HG03460 (cell line): ENCODE results near the gene TRAPPC13.
"Not testable (repeated sequence)": the region's sequence is repeated elsewhere in the genome, so short reads cannot be mapped to it uniquely, and the experiment has no call there.

Experiments
- ATAC-seq: cut with Tn5 transposase; IDR thresholded peaks from one replicate; pipeline ENCODE4 v1.9.1; 2021; ENCODE audit not compliant: unreplicated experiment

TRAPPC13 gene, protein sequence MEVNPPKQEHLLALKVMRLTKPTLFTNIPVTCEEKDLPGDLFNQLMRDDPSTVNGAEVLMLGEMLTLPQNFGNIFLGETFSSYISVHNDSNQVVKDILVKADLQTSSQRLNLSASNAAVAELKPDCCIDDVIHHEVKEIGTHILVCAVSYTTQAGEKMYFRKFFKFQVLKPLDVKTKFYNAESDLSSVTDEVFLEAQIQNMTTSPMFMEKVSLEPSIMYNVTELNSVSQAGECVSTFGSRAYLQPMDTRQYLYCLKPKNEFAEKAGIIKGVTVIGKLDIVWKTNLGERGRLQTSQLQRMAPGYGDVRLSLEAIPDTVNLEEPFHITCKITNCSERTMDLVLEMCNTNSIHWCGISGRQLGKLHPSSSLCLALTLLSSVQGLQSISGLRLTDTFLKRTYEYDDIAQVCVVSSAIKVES

DNA sequence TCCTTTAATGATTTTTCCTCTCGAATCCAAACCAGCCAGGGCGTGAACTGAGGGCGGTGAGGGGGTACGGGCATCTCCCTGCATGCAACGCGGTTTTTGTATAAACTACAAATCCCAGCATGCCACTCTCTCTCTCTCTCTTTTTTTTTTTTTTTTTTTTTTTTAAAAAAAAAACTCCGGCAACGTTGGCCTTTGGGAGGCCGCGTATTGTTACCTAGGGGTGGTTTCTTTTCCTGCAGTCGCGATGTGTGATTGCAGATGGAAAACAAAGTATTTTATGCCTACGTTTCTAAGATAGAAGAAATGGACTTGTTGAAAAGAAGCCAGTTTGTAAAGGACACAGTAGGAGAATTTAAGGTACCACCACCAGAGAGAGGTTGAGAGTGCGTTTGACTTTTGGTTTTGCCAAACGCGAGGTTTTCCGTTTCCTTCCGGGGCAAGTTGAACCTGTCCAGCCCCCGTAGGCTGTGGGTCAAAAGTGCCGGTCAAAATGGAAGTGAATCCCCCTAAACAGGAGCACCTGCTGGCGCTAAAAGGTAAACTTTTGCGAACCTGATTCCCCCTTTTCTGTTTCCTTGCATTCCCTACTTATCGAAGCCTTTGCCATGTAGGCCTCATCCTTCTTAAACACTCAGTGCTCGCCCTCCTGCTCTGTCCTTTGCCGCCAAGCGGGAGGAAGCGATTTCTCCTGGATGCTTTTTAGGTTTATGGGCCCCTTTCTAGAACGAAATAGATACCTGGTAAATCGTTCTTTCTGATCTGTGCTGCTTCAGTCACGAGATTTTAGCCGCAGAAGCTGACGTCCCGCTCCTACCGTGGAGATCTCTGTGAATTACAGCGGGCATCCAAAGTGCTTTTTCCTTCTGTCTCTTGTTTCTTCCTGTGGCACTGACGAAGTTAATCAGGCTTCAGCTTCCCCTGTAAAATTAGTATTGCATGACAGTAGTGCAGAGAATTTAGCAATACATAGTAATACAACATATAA lies at the start of gene TRAPPC13, which contains the start of gene SHLD3:
TSS of gene TRAPPC13 (plus strand) at position 457 of the 985 bp plus-strand sequence. CDS start at position 491, 34 bp downstream.
TSS of gene SHLD3 (plus strand) at position 457 of the 985 bp plus-strand sequence. CDS start 4,561 bp downstream, outside the sequence.
- peak; percentile 73 for ATAC-seq

DNA sequence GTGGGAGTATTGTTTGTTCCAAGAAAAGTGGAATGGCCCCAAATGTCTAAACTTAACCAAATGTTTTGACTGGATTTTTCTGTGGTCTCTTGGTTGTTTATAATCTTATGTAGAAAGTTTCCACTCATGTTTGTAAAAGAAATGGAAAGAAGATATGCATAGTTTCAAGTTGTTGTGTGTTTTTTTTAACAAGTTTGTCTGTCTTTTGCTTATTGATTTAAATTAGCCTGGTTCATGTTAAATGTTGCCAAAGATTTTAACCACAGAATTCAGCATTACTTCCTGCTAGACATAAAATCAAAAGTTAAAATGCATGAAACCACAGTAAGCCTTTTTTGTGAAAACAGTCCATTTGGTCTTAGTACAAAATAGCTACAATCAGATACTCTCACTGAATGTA lies 47.7 kb upstream of the TRAPPC13 start:
- no peak for ATAC-seq

DNA sequence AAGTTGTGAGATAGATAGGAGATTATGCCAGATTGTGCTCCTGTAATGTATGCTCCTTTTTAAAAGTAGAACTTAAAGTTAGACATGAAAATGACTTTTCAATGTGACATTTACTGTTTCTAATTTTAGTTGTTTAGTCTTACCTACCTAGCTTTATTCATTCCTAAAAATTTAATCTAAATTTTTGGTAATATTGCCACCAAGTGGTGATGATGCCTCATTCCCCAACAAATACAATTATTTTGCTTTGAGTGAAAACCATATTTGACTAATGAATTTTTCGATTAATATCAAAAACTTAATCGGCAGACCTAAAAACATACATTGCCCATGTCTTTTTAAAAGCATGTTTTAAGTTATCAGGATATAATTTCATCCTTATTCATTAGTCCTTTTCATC lies 36.1 kb upstream of the TRAPPC13 start:
- no peak for ATAC-seq

DNA sequence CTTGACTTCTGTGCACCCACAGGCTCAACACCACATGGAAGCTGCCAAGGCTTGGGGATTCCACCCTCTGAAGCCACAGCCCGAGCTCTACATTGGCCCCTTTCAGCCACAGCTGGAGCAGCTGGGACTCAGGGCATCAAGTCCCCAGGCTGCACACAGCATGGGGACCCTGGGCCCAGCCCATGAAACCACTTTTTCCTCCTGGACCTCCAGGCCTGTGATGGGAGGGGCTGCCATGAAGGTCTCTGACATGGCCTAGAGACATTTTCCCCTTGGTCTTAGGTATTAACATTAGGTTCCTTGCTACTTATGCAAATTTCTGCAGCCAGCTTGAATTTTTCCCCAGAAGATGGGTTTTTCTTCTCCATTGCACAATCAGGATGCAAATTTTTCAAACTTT lies 23.1 kb upstream of the TRAPPC13 start:
- ATAC-seq: not testable (repeated sequence)

DNA sequence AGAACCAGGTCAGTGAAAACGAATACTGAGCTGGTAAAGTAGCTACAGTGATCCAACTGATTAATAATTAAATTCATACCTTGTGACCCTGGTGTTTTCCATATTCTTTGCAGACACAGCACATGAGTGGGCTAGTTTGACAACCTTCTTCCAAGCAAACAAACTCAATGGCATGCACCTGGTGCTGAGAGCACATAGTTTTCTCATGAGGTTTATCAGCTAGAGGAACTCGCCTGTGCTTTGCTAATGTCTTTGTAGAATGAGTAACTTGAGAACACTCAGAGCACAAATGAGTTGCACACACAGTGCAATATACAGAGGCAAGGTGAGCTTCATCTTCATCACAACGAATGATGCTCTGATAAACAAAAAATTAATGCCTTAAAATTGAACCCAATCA lies 13.3 kb upstream of the TRAPPC13 start:
- no peak for ATAC-seq

DNA sequence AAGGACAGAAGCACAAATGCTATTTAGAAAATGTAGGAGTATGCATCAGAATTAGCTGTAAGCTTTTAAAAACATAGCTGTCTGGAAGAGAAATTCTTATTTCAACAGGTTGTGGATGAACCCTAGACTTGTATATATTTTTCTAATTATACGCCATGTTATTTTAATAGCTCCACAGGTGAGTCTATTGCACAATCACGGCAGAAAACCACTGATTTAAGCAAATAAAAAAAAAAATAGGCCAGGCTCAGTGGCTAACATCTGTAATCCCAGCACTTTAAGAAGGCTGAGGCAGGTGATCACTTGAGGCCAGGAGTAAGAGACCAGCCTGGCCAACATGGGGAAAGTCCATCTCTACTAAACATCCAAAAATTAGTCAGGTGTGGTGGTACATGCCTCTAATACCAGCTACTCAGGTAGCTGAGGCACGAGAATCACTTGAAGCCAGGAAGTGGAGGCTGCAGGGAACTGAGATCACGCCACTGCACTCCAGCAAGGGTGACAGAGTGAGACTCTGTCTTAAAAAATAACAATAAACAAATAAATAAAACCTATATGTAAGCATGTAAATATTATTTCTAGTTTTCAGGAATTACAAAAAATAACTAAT lies 12.4 kb upstream of the TRAPPC13 start:
- no peak for ATAC-seq

DNA sequence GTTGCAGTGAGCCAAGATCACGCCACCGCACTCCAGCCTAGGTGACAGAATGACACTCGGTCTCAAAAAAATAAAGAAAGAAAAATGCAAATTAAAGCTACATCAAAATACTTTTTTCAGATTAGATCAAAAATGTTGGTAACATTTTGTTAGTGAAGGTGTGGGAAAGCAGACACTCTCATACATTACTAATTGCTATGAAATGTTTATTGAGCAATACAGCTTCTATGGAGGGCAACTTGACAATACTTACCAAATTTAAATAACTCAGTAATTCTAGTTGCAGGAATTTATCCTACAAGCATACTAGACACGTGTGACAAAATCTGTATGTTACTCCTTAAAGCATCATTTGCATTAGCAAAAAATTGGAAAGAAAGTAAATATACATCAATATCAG lies 4.8 kb upstream of the TRAPPC13 start:
- ATAC-seq: no peak

DNA sequence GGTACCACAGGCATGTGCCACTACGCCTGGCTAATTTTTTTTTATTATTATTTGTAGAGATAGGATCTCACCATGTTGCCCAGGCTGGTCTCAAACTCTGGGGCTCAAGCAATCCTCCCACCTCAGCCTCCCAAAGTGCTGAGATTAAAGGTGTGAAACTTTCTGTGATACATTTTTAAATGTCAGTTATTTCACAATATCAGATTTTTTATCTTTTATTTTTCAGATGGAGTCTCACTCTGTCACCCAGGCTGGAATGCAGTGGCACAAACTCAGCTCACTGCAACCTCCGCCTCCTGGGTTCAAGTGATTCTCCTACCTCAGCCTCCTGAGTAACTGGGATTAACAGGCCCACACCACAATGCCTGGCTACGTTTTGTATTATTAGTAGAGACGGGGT lies 2.9 kb upstream of the TRAPPC13 start:
- ATAC-seq: not testable (repeated sequence)

DNA sequence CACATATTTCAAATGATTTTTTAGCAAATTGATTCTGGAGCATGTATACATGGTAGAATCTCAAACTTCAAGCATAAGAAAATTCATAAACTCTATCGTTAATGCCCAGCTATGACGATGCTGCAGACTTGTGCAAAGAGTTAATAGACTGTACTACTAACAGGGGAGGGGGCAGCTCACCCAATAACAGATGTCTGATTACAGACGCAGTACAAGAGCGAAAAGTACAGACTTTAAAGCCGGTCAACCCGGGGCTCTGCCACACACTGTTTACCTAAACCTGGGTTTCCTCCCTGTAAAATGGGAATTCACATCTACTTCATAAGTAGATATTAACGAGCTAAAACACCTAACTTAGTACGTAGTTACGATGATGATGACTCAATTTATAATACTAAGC lies 1.3 kb upstream of the TRAPPC13 start:
- ATAC-seq: no peak

DNA sequence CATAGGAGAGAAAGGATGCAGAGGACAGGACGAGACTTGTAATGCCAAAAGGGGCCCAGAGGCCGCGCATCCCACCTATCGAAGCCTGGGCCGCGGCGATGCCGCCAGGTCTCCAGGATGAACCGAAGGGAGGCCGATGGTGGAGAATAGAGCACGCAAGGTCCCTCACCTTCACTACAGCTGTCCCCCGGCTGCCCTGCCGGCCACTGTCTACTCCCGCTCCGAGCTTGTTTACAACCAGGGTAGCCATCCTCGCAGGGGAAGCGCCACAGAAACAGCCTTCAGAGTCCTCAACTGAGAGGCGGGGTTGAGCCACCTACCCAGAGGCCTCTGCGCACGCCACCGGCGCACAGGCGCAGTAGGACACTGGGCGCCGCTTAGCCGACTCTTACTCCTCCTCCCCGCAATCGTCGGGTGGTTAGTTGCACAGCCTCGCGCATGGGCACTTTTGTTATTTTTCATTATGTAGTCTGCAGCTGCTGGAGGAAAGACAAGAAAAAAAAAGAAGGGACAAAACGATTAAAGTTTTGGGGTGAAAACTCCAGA lies 729 bp upstream of the TRAPPC13 start, which contains the start of gene TRIM23:
TSS of gene TRIM23 (minus strand) at position 309 of the 546 bp plus-strand sequence. CDS start at position 250, 59 bp downstream.
- ATAC-seq: peak; percentile 95

DNA sequence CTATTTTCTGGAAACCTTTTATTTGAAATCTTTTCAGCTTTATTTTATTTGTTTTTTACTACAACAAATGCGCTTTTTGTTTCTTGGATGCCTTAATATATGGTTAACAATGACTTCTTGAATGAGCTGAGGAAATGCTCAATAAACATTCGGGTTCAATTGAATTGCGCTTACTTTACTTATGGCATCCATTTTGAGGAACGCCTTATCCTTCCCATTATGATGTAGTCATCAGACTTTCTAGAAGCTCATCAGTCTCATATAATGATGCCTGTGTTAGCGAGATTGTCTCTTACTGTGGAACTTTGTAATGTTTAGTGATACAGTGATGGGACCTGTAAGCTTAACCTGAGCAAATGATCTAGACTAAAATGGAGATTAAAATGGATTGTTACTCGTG lies 916 bp downstream of the TRAPPC13 start:
- no peak for ATAC-seq

DNA sequence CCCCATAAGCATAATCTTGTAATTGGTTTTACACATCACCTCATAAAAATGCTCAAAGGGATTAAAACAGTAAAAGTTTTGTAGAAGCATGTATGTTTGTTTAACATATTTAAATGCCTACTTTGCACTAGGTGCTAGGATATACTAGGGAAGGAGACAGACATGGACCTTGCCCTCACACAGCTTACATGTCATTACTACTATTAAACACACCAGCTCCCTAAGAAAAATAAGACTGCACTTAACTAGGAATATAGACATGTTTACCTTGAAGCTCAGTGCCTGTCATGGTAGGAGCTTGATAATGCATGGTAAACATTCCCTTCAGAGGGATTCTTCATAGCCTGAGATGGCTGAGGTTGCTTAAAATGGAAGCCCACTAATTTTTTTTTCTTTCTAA lies 6.2 kb downstream of the TRAPPC13 start:
- ATAC-seq: no peak

DNA sequence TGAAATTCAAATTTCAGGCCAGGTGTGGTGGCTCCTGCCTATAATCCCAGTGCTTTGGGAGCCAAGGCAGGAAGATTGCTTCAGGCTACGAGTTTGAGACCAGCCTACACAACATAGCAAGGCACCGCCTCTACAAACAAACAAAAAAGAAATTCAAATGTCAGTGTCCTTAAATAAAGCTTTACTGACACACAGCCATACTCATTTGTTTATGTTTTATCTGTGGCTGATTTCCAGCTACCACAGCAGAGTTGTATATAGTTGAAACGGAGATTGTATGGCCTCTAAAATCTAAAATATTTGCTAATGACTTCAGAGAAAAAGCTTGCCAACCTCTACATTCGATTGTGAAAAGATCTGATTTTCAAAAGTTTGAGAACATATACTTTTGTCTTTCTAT lies 15.4 kb downstream of the TRAPPC13 start:
- no peak for ATAC-seq

DNA sequence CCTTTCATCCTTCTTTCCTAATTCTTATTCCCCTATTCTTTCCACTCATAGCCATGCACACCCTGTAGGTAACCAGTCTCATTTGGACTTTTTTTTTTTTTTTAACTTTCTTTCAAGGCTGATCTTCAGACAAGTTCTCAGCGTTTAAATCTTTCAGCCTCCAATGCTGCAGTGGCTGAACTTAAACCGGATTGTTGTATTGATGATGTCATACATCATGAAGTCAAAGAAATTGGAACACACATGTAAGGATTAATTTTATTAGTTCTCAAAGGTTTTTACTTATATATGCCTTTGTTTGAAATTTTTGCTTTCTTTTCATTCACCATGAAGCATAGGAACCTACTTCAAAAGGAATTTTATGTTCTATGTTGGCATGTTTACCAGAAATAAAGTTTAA lies 22.1 kb downstream of the TRAPPC13 start:
- ATAC-seq: no peak

DNA sequence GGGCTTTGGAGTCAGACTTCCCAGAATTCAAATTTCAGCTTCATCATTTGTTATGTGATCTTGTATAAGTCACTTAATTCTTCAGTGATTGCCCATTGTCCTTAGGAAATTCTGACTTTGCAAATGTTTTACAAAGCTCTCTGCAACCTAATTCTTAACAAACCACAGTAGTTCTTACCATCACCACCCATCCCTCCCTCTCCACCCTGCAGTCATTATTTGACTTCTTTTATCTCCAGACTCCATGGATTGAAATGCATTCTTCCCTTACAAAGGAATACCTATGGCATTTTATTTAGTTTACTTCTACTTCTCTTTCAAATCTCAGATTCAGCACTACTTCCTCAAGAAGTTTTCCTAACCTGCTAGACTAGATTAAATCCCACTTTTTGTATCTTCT lies 23.1 kb downstream of the TRAPPC13 start:
- ATAC-seq: no peak

DNA sequence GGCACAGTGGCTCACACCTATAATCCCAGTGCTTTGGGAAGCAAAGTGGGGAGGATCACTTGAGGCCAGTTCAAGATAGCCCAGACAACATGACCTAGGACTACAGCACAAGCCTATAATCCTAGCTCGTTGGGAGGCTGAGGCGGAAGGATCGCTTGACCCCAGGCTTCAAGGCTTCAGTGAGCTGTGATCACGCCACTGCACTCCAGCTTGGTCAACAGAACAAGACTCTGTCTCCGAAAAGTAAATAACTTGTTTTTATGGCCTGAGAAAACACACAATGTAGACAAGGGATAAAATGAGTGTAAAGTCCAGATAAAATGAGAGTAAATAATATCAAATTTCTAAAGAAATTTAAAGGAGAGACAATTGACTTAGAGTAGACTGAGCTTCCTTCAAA lies 26.3 kb downstream of the TRAPPC13 start:
- no peak for ATAC-seq

DNA sequence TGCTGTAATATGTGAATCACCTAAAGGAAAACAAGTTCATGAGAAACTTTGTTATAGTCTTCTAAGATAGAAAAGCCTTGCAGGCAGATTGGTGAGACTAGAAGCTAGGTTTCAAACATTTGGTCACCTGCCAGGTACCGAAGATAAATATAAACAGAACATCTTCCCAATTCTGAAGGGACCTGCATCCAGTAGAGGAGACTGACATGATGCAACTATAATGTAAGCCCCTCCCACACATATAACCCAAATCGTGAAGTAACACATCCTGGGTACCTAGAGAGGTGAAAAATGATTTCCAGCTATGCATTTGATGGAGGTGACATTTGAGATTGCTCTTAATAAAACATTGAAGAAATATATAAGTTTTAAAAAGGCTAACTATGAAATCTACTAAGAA lies 29.9 kb downstream of the TRAPPC13 start:
- ATAC-seq: no peak

DNA sequence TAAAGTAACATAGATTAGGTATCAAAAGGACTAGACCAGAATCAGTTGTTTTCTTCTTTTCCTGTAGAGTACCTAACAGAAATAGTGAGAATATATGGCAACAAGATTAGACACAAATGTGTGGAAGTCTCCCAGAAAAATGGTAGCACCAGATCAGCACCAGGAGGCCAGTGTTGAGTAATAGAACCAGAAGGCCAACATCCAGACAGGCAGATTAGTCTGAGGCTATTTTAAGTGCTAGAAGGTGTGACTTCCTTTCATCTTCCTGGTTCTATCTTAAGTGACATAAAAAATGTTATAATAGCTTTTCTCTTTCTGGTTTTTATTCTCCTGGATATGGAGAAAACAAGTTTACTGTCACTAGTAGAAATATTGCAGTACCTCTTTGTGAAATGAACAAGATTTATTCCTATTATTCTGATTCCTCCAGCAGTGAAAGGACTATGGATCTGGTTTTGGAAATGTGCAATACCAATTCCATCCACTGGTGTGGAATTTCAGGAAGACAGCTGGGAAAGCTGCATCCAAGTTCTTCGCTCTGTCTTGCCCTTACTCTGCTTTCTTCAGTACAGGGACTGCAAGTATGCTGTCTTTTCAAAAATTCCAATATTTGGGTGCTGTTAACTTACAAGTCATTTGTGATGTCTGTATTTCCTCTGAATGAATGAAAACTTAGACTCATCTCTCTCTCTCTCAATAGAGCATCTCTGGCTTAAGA lies 39.1 kb downstream of the TRAPPC13 start:
- ATAC-seq: no peak

DNA sequence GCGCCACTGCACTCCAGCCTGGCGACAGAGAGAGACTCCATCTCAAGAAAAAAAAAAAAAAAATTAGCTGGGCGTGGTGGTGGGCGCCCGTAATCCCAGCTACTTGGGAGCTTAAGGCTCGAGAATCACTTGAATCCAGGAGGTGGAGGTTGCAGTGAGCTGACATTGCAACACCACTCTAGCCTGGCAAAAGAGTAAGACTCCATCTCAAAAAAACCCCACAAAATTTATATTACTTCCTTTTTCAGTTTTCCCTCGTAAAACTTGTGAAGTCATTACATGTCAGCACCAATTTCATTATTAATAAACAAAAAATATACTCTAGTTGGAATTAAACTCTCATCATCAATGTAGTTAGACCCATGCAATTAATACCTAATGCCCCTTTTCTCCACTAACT lies 43.9 kb downstream of the TRAPPC13 start:
- no peak for ATAC-seq

DNA sequence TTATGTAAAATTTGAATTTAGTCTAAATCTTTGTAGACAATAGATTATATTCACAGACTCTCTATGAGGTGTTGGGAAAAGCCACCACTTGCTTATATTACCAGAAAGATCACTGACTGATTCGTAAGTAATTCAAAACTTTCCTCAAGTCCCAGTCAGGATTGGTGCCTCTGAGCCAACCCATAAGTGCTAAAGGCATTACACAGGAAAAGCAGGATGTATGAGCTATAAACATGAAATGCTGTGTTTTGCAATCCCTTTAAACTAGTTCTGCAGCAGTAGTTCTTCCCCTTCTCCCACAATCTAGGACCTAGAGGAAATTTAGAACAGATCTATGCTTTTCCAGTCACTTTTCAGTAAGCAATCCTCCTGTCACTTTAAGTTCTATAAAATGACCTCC lies 48.0 kb downstream of the TRAPPC13 start:
- no peak for ATAC-seq
